COLO829 (cell line): Measurements from ENCODE around the gene DLEC1.
A peak's percentile ranks its signal among the peaks of the same experiment; 100 is the strongest.

Experiments used
- DNase-seq: peaks from one replicate; pipeline ENCODE4 v3.0.0; 2012; ENCODE audit warnings: low spot score

Gene DLEC1

GRCh38 chr3:38136777-38137614 is 98.0 kb downstream of the DLEC1 start, which contains the start of gene ACAA1:
Gene ACAA1 (minus strand): TSS chr3:38137127. CDS start chr3:38137035, 92 bp downstream.
- DNase-seq, result peak; percentile 99

- peak; percentile 51 for DNase-seq
These were observed 98.8 kb downstream of the DLEC1 start for GRCh38 chr3:38137615-38138348.

GRCh38 chr3:38138349-38139190 is 99.6 kb downstream of the DLEC1 start, which contains the start of gene MYD88:
Gene MYD88 (plus strand): TSS chr3:38138661. CDS start chr3:38138701, 40 bp downstream.
- peak; percentile 53 for DNase-seq

- DNase-seq, result no peak
These were observed 100.2 kb downstream of the DLEC1 start for GRCh38 chr3:38139191-38139590.

- no peak for DNase-seq
These were observed 100.6 kb downstream of the DLEC1 start for GRCh38 chr3:38139652-38140051.

- no peak for DNase-seq
These were observed 101.5 kb downstream of the DLEC1 start for GRCh38 chr3:38140326-38141172.

GRCh38 chr3:38141173-38141951 is 102.4 kb downstream of the DLEC1 start:
- no peak for DNase-seq

- DNase-seq, result no peak
These were observed 102.9 kb downstream of the DLEC1 start for GRCh38 chr3:38141952-38142273.

GRCh38 chr3:38142959-38143358 is 104.0 kb downstream of the DLEC1 start:
- DNase-seq, result no peak

- DNase-seq, result no peak
These were observed 104.5 kb downstream of the DLEC1 start for GRCh38 chr3:38143511-38143910.

- DNase-seq, result no peak
These were observed 107.5 kb downstream of the DLEC1 start for GRCh38 chr3:38146504-38146903.

- DNase-seq, result no peak
These were observed 108.4 kb downstream of the DLEC1 start for GRCh38 chr3:38147421-38147820.

- no peak for DNase-seq
These were observed 109.4 kb downstream of the DLEC1 start for GRCh38 chr3:38148311-38148882.

- no peak for DNase-seq
These were observed 110.7 kb downstream of the DLEC1 start for GRCh38 chr3:38149708-38150107.

- DNase-seq, result no peak
These were observed 111.9 kb downstream of the DLEC1 start for GRCh38 chr3:38150780-38151528.

- no peak for DNase-seq
These were observed 112.8 kb downstream of the DLEC1 start for GRCh38 chr3:38151667-38152265.

- no peak for DNase-seq
These were observed 113.6 kb downstream of the DLEC1 start for GRCh38 chr3:38152609-38153008.

- DNase-seq, result no peak
These were observed 114.2 kb downstream of the DLEC1 start for GRCh38 chr3:38153221-38153620.

GRCh38 chr3:38154033-38154494 is 115.1 kb downstream of the DLEC1 start:
- no peak for DNase-seq
